IMR-90 (cell line): ENCODE results near the gene CREB5. TPM values are rescaled to one million over a fixed set of nuclear protein-coding genes. Genes with fewer than 3 reads are reported as not detected.

Experiments
- ATAC-seq: fragments of 200-7000 bp; cut with Tn5 transposase; 2 replicates; pipeline ENCODE4 v1.9.1; 2020; ENCODE audit warnings: low read depth, mild to moderate bottlenecking, moderate library complexity
- BruUV-seq: library from RNA; stranded (reverse); fragments of 400-500 nt; replicated peaks from 2 replicates; lab custom pipeline; 2021; lab: Mats Ljungman, UMichigan
- CTCF ChIA-PET: fragments of 300-600 bp; formaldehyde crosslinking; extraction: SDS; loops from one replicate; lab custom pipeline; 2021; ENCODE audit warnings: antibody characterized with exemption; lab: Yijun Ruan, JAX
- POLR2A ChIA-PET: fragments of 300-600 bp; sonication (Branson Sonifier 250); formaldehyde crosslinking; loops from one replicate; lab custom pipeline; 2022; ENCODE audit warnings: antibody characterized with exemption; ENCODE audit not compliant: unreplicated experiment; lab: Charles Lee
- DNase-seq: peaks from one replicate; pipeline ENCODE4 v3.0.0; 2013
- H2AFZ ChIP-seq: replicated peaks from 2 replicates; pipeline ENCODE3; 2013; ENCODE audit warnings: low read length, mild to moderate bottlenecking; ENCODE audit not compliant: poor library complexity
- H2AK5ac ChIP-seq: 2 replicates; pipeline ENCODE4 v1.6.1; 2013; ENCODE audit warnings: low read depth, low read length, inconsistent platforms
- H2AK9ac ChIP-seq: replicated peaks from 2 replicates; pipeline ENCODE3; 2013; ENCODE audit warnings: mild to moderate bottlenecking, low read depth, low read length, moderate library complexity; ENCODE audit not compliant: poor library complexity
- H2BK120ac ChIP-seq: 2 replicates; pipeline ENCODE4 v1.6.1; 2013; ENCODE audit warnings: low read depth, low read length, inconsistent platforms
- H2BK15ac ChIP-seq: 3 replicates; pipeline ENCODE4 v1.6.1; 2013; ENCODE audit warnings: low read depth, low read length, inconsistent platforms
- H2BK20ac ChIP-seq: 2 replicates; pipeline ENCODE4 v1.6.1; 2013; ENCODE audit warnings: low read depth, mild to moderate bottlenecking, inconsistent platforms, low read length, moderate library complexity
- H2BK5ac ChIP-seq: 2 replicates; pipeline ENCODE4 v1.6.1; 2013; ENCODE audit warnings: mild to moderate bottlenecking, low read depth, low read length, inconsistent platforms; ENCODE audit not compliant: poor library complexity, severe bottlenecking
- H3K14ac ChIP-seq: replicated peaks from 2 replicates; pipeline ENCODE4 v1.6.1; 2013; ENCODE audit warnings: low read depth, low read length, inconsistent platforms
- H3K18ac ChIP-seq: 2 replicates; pipeline ENCODE4 v1.6.1; 2013; ENCODE audit warnings: low read depth, low read length, control low read depth
- H3K23ac ChIP-seq: 2 replicates; pipeline ENCODE4 v1.6.1; 2013; ENCODE audit warnings: low read depth, low read length, inconsistent platforms
- H3K27ac ChIP-seq: 2 replicates; pipeline ENCODE4 v1.5.1; 2013; ENCODE audit warnings: mild to moderate bottlenecking, control low read depth, low read length; ENCODE audit not compliant: insufficient read depth
- H3K27me3 ChIP-seq: 2 replicates; pipeline ENCODE4 v1.6.1; 2013; ENCODE audit warnings: low read length; ENCODE audit not compliant: control insufficient read depth, insufficient read depth
- H3K36me3 ChIP-seq: 2 replicates; pipeline ENCODE4 v1.6.1; 2013; ENCODE audit warnings: low read length, mixed read lengths; ENCODE audit not compliant: control insufficient read depth, insufficient read depth
- H3K4ac ChIP-seq: 2 replicates; pipeline ENCODE4 v1.6.1; 2013; ENCODE audit warnings: low read depth, low read length, inconsistent platforms
- H3K4me1 ChIP-seq: 2 replicates; pipeline ENCODE4 v1.6.1; 2013; ENCODE audit warnings: low read length, mixed read lengths; ENCODE audit not compliant: control insufficient read depth, insufficient read depth
- H3K4me2 ChIP-seq: 2 replicates; pipeline ENCODE4 v1.6.1; 2013; ENCODE audit warnings: low read depth, mild to moderate bottlenecking, control low read depth, low read length, moderate library complexity
- H3K4me3 ChIP-seq: 2 replicates; pipeline ENCODE4 v1.5.1; 2013; ENCODE audit warnings: low read depth, mild to moderate bottlenecking, control low read depth, low read length, moderate library complexity; ENCODE audit not compliant: insufficient read depth
- H3K56ac ChIP-seq: 2 replicates; pipeline ENCODE4 v1.6.1; 2013; ENCODE audit warnings: low read length, inconsistent platforms; ENCODE audit not compliant: insufficient read depth; ENCODE audit errors: extremely low read depth
- H3K79me1 ChIP-seq, 2 experiments: 2 replicates each; pipeline ENCODE4 v1.6.1; 2013; ENCODE audit warnings: low read length in 2 of 2, inconsistent platforms in 1 of 2, low read depth in 1 of 2
- H3K9ac ChIP-seq: 2 replicates; pipeline ENCODE4 v1.6.1; 2013; ENCODE audit warnings: low read depth, low read length, control low read depth
- H3K9me1 ChIP-seq: 2 replicates; pipeline ENCODE4 v1.6.1; 2013; ENCODE audit warnings: low read length, inconsistent platforms; ENCODE audit not compliant: insufficient read depth
- H3K9me3 ChIP-seq: 2 replicates; pipeline ENCODE4 v1.6.1; 2013; ENCODE audit warnings: low read length; ENCODE audit not compliant: control insufficient read depth, insufficient read depth
- H4K20me1 ChIP-seq: 2 replicates; pipeline ENCODE4 v1.6.1; 2013; ENCODE audit warnings: low read length, inconsistent platforms; ENCODE audit not compliant: insufficient read depth
- H4K5ac ChIP-seq: 2 replicates; pipeline ENCODE4 v1.6.1; 2013; ENCODE audit warnings: mild to moderate bottlenecking, low read depth, low read length, control low read depth
- H4K8ac ChIP-seq, 2 experiments: 2 replicates each; pipeline ENCODE4 v1.6.1; 2013; ENCODE audit warnings: low read depth in 2 of 2, low read length in 2 of 2, control low read depth in 1 of 2, inconsistent platforms in 1 of 2
- H4K91ac ChIP-seq: 2 replicates; pipeline ENCODE4 v1.6.1; 2013; ENCODE audit warnings: low read depth, low read length, inconsistent platforms; ENCODE audit not compliant: insufficient read depth
- BHLHE40 ChIP-seq: fragments of 150-350 bp; IDR thresholded peaks from 2 replicates; pipeline ENCODE4 v1.6.1; 2016; ENCODE audit warnings: mild to moderate bottlenecking, low read depth, low read length
- CEBPB ChIP-seq: IDR thresholded peaks from 2 replicates; pipeline ENCODE4 v1.6.1; 2012; ENCODE audit warnings: low read depth, low read length, improper control_type of control experiment
- CHD1 ChIP-seq: IDR thresholded peaks from 2 replicates; pipeline ENCODE4 v1.6.1; 2012; ENCODE audit warnings: low read depth, low read length, improper control_type of control experiment
- CTCF ChIP-seq: conservative IDR thresholded peaks from 2 replicates; pipeline ENCODE4 v1.5.1; 2012; ENCODE audit warnings: mild to moderate bottlenecking, low read depth, low read length, improper control_type of control experiment
- FOS ChIP-seq: fragments of 150-350 bp; IDR thresholded peaks from 2 replicates; pipeline ENCODE4 v1.6.1; 2016; ENCODE audit warnings: low read depth, low read length
- MAFK ChIP-seq: IDR thresholded peaks from 2 replicates; pipeline ENCODE4 v1.6.1; 2012; ENCODE audit warnings: low read depth, low read length, improper control_type of control experiment
- MAZ ChIP-seq: IDR thresholded peaks from 2 replicates; pipeline ENCODE4 v1.6.1; 2012; ENCODE audit warnings: low read depth, mild to moderate bottlenecking, low read length, improper control_type of control experiment, moderate library complexity, borderline replicate concordance
- MXI1 ChIP-seq: IDR thresholded peaks from 2 replicates; pipeline ENCODE4 v1.6.1; 2012; ENCODE audit warnings: low read depth, mild to moderate bottlenecking, low read length, moderate library complexity, borderline replicate concordance
- NFE2L2 ChIP-seq: fragments of 150-350 bp; IDR thresholded peaks from 2 replicates; pipeline ENCODE4 v1.6.1; 2016; ENCODE audit warnings: low read depth, mild to moderate bottlenecking, low read length
- POLR2A ChIP-seq: IDR thresholded peaks from 2 replicates; pipeline ENCODE4 v1.6.1; 2012; ENCODE audit warnings: mild to moderate bottlenecking, low read depth, low read length
- RAD21 ChIP-seq: IDR thresholded peaks from 2 replicates; pipeline ENCODE4 v1.6.1; 2012; ENCODE audit warnings: low read length, improper control_type of control experiment
- RCOR1 ChIP-seq: IDR thresholded peaks from 2 replicates; pipeline ENCODE4 v1.6.1; 2012; ENCODE audit warnings: mild to moderate bottlenecking, low read length, improper control_type of control experiment; ENCODE audit not compliant: insufficient replicate concordance
- RFX5 ChIP-seq: IDR thresholded peaks from 2 replicates; pipeline ENCODE4 v1.8.0; 2012; ENCODE audit warnings: low read depth, mild to moderate bottlenecking, low read length, moderate library complexity
- SMC3 ChIP-seq: fragments of 150-350 bp; IDR thresholded peaks from 2 replicates; pipeline ENCODE4 v1.6.1; 2016; ENCODE audit warnings: low read depth, mild to moderate bottlenecking, antibody characterized with exemption, low read length, moderate library complexity
- USF2 ChIP-seq: fragments of 150-350 bp; IDR thresholded peaks from 2 replicates; pipeline ENCODE4 v1.6.1; 2017; ENCODE audit warnings: mild to moderate bottlenecking, antibody characterized with exemption, low read length, low read depth
- WGBS, 2 experiments: methylation state at CpG; one replicate each; pipeline versions ENCODE4 v1.1.5 to v1.1.7; 2013; ENCODE audit warnings: missing lambda C conversion rate in 2 of 2; ENCODE audit not compliant: insufficient read length in 1 of 2; ENCODE audit errors: extremely low coverage in 2 of 2; 5-methylcytosine and 5-hydroxymethylcytosine counted together
- dilution Hi-C: fragments of 300-500 bp; cut with HindIII; formaldehyde crosslinking; loops from one replicate; pipeline ENCODE4 v1.14.3; 2018; ENCODE audit warnings: low sequenced_read_pairs; ENCODE audit not compliant: unreplicated experiment
- in situ Hi-C: fragments of 300-500 bp; cut with MboI; formaldehyde crosslinking; loops from 3 replicates; pipeline ENCODE4 v1.14.3; 2019; ENCODE audit warnings: low sequenced_read_pairs, inconsistent platforms, mixed read lengths
- intact Hi-C: fragments of 100-400 bp; cut with micrococcal nuclease; formaldehyde crosslinking; loops from 2 replicates; pipeline ENCODE4 v1.10.0; 2022
- polyA plus RNA-seq, 3 experiments: library from polyadenylated mRNA; depleted of rRNA; stranded (reverse); fragments of >200 nt; gene quantifications; 2 replicates each; pipeline ENCODE4 v1.2.3, GENCODE V29; 2012; ENCODE audit warnings: low replicate concordance in 1 of 3
- total RNA-seq: library from RNA; depleted of rRNA; stranded (reverse); fragments of >200 nt; gene quantifications from 2 replicates; pipeline ENCODE4 v1.2.3, GENCODE V29; 2012
- TF ChIP-seq, protein P1 (sequence below): fragments of 150-350 bp; IDR thresholded peaks from 2 replicates; pipeline ENCODE4 v1.6.1; 2016; ENCODE audit warnings: low read depth, mild to moderate bottlenecking, low read length, moderate library complexity, borderline replicate concordance

The CREB5 gene
- total and polyA plus RNA-seq, 2 of the 4 experiments (the other 2 are of a cell fraction), result 7.3 to 13.1 TPM

DNA sequence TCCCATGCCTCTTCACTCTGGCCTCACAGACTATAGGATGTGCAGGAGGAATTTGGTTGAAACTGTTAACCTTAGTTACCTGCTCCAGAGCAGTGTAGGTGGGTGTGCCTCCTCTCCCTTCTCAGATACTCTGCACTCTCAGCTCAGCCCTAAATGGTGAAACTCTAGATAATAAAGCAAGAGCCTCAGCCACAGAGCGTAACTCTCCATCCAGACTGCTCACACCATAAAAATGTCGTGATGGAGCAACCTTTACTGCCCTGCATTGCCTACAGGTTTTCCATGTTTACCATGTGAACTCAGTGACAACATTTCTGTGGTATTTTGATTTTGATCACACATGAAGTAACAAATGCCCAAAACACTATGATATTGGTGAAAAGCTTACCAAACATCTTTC is 227.7 kb downstream of the CREB5 start:
- intact Hi-C loops, result no loop called here
- ATAC-seq, result no peak
- in situ Hi-C loops, result no loop called here
- H3K18ac ChIP-seq, result no peak overlapping the region
- dilution Hi-C loops, result no loop called here
- no CpG with 5 or more reads among the region's 2 CpGs for WGBS, 2 experiments
- no peak overlapping the region for H2BK120ac ChIP-seq
- CTCF ChIA-PET, result interaction anchor here (0.7 to 1.7 kb wide), 2 partner anchors 33 to 282 kb away, joined by 3 read pairs; no protein-coding TSS in a partner anchor
- no TSS peak for BruUV-seq
- H3K79me1 ChIP-seq, result no peaks in the 10 kb centered on the region
- no peak overlapping the region for H2AK9ac ChIP-seq
- H2BK5ac ChIP-seq, result no peak overlapping the region
- no peaks in the 10 kb centered on the region for H3K9me3 ChIP-seq
- no peak for DNase-seq
- no peak overlapping the region for H4K91ac ChIP-seq
- H4K5ac ChIP-seq, result no peak overlapping the region
- H3K27ac ChIP-seq, result no peak overlapping the region
- H2AFZ ChIP-seq, result no peak overlapping the region
- no peaks in the 10 kb centered on the region for H3K27me3 ChIP-seq
- no peaks in the 10 kb centered on the region for H4K20me1 ChIP-seq
- H3K4ac ChIP-seq, result no peak overlapping the region
- H3K23ac ChIP-seq, result no peak overlapping the region
- no peaks in the 10 kb centered on the region for H3K9me1 ChIP-seq
- no peak overlapping the region for H3K14ac ChIP-seq
- no peaks in the 10 kb centered on the region for H3K36me3 ChIP-seq
- H3K4me3 ChIP-seq, result no peak overlapping the region
- no peak overlapping the region for H3K9ac ChIP-seq
- POLR2A ChIA-PET, result no interaction called here
- no peak for TF ChIP-seq MAZ
- no peak for TF ChIP-seq NFE2L2
- TF ChIP-seq, protein P1, sequence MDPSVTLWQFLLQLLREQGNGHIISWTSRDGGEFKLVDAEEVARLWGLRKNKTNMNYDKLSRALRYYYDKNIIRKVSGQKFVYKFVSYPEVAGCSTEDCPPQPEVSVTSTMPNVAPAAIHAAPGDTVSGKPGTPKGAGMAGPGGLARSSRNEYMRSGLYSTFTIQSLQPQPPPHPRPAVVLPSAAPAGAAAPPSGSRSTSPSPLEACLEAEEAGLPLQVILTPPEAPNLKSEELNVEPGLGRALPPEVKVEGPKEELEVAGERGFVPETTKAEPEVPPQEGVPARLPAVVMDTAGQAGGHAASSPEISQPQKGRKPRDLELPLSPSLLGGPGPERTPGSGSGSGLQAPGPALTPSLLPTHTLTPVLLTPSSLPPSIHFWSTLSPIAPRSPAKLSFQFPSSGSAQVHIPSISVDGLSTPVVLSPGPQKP, result no peak
- TF ChIP-seq RAD21, result no peak
- no peak for TF ChIP-seq MAFK
- TF ChIP-seq RFX5, result no peak
- no peak for TF ChIP-seq SMC3
- TF ChIP-seq BHLHE40, result no peak
- no peak for TF ChIP-seq FOS
- TF ChIP-seq CEBPB, result no peak
- TF ChIP-seq RCOR1, result no peak
- no peak for TF ChIP-seq CTCF
- no peak for TF ChIP-seq POLR2A
- TF ChIP-seq MXI1, result no peak
- TF ChIP-seq USF2, result no peak
- TF ChIP-seq CHD1, result no peak
- no peak overlapping the region for H2BK20ac ChIP-seq
- H2BK15ac ChIP-seq, result no peak overlapping the region
- H4K8ac ChIP-seq, result no peak overlapping the region
- H3K4me1 ChIP-seq, result no peaks in the 10 kb centered on the region
- no peak overlapping the region for H3K4me2 ChIP-seq
- H2AK5ac ChIP-seq, result no peak overlapping the region
- H3K56ac ChIP-seq, result no peak overlapping the region
